ENCODE measurements around the gene CEP128. TPM values are rescaled to one million over a fixed set of nuclear protein-coding genes. Genes with fewer than 3 reads are reported as not detected.

Gene CEP128
- total RNA-seq, 1 donor = 12.2 TPM

DNA sequence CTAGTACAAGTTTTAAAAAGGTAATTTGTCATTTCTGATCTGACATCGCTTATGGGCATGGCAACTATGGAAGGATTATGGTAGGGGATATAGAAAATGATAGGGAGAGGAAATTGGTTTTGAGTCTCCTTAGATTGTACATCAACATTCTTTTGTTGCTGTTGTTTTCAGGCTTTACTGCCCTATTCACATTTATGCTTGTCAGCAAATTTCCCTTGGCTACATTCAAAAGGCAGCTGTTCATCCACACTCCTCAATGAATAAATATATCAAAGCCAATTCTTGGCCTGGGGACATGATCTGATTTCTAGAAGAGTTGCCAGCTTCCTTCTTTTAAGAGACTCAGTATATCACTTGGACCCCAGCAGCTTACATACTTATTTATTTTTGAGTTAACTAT lies 283.4 kb downstream of the CEP128 start:
- H3K4me3 ChIP-seq (ENCODE audit: low read depth, low read length) = no peak overlapping the region
- no peak for DNase-seq (ENCODE audit: low read depth)
- TF ChIP-seq, protein P1, sequence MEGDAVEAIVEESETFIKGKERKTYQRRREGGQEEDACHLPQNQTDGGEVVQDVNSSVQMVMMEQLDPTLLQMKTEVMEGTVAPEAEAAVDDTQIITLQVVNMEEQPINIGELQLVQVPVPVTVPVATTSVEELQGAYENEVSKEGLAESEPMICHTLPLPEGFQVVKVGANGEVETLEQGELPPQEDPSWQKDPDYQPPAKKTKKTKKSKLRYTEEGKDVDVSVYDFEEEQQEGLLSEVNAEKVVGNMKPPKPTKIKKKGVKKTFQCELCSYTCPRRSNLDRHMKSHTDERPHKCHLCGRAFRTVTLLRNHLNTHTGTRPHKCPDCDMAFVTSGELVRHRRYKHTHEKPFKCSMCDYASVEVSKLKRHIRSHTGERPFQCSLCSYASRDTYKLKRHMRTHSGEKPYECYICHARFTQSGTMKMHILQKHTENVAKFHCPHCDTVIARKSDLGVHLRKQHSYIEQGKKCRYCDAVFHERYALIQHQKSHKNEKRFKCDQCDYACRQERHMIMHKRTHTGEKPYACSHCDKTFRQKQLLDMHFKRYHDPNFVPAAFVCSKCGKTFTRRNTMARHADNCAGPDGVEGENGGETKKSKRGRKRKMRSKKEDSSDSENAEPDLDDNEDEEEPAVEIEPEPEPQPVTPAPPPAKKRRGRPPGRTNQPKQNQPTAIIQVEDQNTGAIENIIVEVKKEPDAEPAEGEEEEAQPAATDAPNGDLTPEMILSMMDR (IDR thresholded peaks at IDR 0.05; ENCODE audit: insufficient read depth, low read length) = no peak

GRCh38 chr14:80653956-80654355 lies 287.6 kb downstream of the CEP128 start:
- DNase-seq (ENCODE audit: low read depth) = no peak
- TF ChIP-seq, protein P1 (IDR thresholded peaks at IDR 0.05; ENCODE audit: insufficient read depth, low read length) = no peak
- H3K4me3 ChIP-seq (ENCODE audit: low read depth, low read length) = no peak overlapping the region

- TF ChIP-seq, protein P1 (IDR thresholded peaks at IDR 0.05; ENCODE audit: insufficient read depth, low read length) = no peak
- no peak overlapping the region for H3K4me3 ChIP-seq (ENCODE audit: low read depth, low read length)
- no peak for DNase-seq (ENCODE audit: low read depth)
Observed at GRCh38 chr14:80645667-80646413, 295.7 kb downstream of the CEP128 start.

GRCh38 chr14:80644826-80645225 lies 296.7 kb downstream of the CEP128 start:
- no peak for DNase-seq (ENCODE audit: low read depth)
- TF ChIP-seq, protein P1 (IDR thresholded peaks at IDR 0.05; ENCODE audit: insufficient read depth, low read length) = no peak
- no peak overlapping the region for H3K4me3 ChIP-seq (ENCODE audit: low read depth, low read length)

- DNase-seq (ENCODE audit: low read depth) = peak; percentile 50
- H3K4me3 ChIP-seq (ENCODE audit: low read depth, low read length) = no peak overlapping the region
- TF ChIP-seq, protein P1 (IDR thresholded peaks at IDR 0.05; ENCODE audit: insufficient read depth, low read length) = no peak
Observed at GRCh38 chr14:80638620-80639515, 302.7 kb downstream of the CEP128 start.

DNA sequence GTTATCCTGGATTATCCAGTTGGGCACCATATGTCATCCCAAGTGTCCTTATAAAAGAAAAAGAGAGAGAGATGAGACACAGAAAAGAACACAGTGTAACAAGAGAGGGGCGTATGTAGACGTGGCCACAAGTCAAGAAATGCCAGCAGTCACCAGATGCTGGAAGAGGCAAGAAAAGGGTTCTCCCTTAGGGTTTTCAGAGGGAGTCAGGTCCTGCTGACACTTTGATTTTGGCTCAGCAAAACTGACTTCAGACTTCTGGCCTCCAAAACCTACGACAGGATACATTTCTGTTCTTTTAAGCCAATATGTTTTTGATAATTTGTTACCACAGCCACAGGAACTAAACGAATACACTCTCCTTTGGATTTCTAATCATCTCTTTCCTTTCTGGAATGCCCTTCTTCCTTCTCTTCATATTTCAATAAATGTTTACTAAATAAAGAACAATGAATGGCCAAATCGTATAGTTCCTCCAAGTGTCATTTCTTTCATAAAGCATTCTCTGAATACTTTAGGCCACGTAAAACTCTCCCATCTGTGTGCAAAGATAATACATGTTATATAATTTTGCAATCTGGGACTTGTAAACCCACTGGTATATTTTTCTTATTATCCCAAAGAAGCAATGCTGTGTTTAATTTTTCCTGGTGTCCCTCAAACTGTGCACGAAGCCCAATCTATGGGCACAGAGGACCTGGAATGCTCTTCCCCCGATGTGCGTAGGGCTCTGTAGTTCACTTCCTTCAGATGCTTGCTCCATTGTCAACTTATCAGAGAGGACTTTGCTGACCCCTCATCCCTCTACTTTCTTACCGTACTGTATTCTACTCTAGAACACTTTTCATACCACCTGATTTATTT lies 303.6 kb downstream of the CEP128 start:
- no peak for DNase-seq (ENCODE audit: low read depth)
- no peak overlapping the region for H3K4me3 ChIP-seq (ENCODE audit: low read depth, low read length)
- TF ChIP-seq, protein P1 (IDR thresholded peaks at IDR 0.05; ENCODE audit: insufficient read depth, low read length) = no peak

All from fibroblast of the aortic adventitia (primary cell).